ENCODE results near the gene LHX1.
A peak's percentile ranks its signal among the peaks of the same experiment; 100 is the strongest.

Gene LHX1

DNA sequence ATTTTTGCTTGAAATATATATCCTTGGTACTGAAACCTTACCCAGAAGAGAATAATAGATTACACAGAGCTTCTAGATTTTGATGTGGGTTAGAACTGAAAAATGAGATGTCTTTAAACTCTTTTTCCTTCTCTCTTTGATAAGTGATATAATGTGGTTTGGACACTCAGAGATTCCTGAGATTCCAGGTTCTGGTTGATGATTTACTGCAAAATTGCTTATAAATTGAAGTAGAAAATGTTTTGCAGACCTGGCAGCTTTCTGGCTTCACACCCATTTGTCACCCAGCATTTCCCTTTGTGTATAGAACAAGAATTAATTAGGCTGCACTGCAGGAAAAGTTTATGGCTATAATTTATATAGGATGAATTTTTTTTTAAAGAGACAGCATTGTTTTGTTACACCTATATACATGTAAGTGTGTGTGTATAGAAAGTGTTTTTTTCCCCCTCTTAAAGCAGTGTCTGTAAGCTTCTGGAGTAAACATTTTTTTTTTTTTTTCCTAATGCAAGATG is 35.0 kb downstream of the LHX1 start:
- peak; percentile 30 for DNase-seq (ENCODE audit: low read depth)

DNA sequence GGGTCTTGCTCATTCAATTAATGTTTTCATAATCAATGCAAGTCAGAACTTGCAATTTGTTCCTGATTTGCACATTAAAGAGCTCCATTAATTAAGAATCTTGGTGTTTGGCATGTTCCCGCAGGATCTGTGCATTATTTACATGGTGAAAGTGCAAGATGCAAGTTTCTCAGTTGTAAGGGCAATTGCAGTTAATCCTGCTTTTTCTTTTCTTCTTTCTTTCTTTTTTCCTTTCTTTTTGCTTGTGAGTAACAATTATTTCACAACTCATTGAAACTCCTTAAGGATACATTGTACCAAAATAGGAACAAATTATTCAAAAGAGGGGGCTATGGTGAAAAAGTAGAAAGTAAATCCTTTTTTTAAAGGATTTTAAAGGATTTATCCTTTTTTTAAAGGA is 35.6 kb downstream of the LHX1 start:
- DNase-seq (ENCODE audit: low read depth), result no peak

DNA sequence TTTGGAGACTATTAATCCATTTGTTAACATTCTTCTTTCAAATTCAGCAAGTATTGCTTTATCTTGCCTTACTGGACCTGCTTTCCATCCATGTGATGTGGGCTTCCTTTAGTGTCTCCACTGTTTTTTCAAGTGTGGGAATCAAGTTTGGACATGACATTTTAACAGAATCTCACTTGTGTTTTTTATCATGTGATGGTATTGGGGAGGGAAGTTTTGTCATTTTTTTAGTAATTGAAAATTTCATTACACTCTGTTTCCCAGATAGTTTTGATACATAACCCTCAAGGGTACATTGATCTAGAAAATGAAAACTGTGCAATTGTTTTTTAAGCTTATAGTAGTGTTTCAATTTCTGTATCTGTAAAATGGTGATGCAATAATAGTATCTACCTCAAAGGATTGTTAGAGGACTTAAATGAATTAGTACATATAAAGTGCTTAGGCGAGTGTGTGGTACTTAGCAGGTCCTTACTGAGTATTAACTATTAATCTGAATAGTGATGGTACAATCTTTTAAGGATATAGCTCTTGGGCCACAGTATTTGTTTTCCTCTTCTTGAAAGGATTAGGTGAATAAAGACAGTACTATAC is 38.7 kb downstream of the LHX1 start:
- no peak for DNase-seq (ENCODE audit: low read depth)

DNA sequence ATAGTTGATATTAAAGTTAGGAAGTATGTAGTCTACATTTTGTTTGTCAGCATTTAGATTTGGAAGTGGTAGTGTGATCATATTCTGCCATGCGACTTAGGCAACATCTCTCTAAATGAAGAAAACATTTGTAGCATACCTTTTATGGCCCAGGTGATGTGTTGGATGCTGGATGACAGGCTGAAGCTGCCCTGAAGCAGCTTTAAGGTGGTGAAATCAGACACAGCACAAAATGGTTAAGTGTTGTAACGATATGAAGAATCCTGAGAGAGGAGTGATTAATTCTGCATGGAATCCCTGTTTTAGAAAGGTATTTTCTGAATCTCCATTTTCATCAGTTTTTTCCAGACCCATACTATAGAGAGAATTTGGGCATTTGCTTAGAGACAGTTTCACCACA is 39.8 kb downstream of the LHX1 start:
- DNase-seq (ENCODE audit: low read depth), result no peak

DNA sequence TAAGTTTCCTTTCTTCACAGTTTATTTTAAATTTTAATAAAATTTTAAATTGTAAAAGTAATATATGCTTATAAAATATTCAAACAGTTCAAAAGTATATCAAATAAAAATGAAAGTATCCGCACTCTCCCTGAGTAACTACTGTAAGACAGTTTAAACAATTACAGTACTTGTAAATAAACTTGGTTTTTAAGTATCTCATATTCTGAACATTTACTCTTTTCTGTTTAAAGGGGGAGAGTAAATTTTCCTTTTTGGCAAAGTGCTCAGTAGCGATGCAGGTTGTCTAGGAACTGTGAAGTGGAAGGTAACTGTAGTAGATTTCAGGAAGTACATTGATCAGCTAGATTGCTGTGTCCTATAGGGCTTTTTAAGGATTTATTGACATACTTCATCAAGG is 40.3 kb downstream of the LHX1 start:
- no peak for DNase-seq (ENCODE audit: low read depth)

DNA sequence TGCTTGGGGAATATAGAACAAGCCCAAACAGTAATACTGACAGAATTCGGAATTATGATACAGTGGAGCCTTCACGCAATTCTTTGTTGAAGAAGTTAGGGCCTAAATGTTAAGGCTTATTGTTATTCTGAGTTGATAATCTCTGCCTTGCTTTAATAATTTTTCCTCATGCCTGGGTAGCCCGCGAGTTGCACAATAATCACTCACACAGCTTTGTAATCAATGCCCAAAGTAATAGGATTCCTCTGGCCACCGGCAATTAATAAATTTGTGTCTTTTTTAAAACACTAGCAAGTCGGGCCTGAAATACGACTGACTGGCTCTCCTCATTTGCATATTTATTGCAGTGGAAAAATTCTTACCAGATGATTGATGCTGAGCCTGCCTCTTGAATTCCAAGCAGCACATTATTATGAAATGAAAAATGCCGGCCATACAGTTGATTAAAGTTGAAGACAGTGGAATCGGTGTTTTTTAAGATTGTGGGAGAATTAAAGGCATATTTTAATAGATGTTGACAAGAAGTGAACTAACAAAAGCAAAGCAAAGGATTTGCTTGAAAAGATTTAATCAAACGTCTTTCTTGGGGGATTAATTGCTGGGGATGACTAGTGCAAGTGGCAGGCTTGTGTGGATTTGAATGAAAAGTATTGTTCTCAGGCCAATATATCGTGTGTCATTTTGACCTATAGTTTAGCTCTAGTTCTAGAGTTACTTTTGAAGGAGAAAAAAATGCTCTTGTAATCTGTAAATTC is 41.7 kb downstream of the LHX1 start:
- peak; percentile 50 for DNase-seq (ENCODE audit: low read depth)

GRCh38 chr17:36979565-36979941 is 42.3 kb downstream of the LHX1 start:
- DNase-seq (ENCODE audit: low read depth), result no peak

- no peak for DNase-seq (ENCODE audit: low read depth)
These were observed 43.0 kb downstream of the LHX1 start for GRCh38 chr17:36980280-36980761.

DNA sequence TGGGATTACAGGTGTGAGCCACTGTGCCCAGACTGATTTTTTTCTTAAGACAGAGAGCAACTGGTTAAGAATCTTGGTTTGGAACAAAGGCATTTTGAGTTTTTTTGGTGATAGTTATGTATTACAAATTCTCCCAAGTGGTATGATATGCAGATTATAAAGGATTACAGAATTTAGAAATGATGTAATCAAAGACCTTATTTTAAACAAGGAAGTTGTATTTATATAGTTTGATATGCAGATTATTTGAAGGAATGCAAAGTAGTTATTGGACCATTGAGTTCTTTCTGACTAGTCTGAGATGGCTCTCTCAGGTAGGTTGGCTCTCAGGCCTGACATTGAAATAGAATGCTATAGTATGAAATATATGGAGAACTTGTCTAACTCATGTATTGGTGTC is 46.3 kb downstream of the LHX1 start:
- DNase-seq (ENCODE audit: low read depth), result no peak

DNA sequence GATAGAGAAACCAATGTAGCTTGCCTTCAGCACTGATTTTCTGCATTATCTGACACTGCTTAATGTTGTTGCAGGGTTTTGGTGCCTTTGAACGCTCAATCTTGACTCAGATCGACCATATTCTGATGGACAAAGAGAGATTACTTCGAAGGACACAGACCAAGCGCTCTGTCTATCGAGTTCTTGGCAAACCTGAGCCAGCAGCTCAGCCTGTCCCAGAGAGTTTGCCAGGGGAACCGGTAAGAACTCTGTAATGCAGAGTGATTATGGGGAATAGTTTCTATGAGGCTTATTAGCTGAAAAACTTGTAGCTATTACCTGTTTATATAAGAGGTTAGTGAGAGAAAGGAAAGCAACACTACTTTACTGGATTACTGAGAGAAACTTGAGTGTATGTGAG is 51.9 kb downstream of the LHX1 start:
- DNase-seq (ENCODE audit: low read depth), result no peak

DNA sequence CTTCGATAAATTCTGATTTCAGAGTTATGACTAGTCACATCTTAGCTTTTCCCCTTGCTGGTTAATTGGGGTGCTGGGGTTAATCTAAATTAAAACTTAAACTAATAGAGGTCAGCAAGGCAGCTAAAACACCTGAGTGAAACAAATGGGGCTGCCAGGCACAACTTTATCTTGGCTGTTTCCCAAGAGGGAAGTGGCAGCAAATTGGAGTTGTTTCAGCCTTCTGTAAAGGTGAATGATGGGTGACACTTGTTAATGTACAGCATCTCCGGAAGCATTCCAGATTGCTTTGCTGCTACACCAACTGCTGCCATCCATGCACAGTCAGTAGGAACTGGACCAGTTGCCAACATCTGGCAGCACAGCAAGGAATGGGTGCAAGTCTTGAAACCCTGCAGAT is 55.4 kb downstream of the LHX1 start:
- DNase-seq (ENCODE audit: low read depth), result no peak

GRCh38 chr17:36993227-36993626 is 56.0 kb downstream of the LHX1 start:
- no peak for DNase-seq (ENCODE audit: low read depth)

Data from amniotic epithelial cell (primary cell).